HG03520 (cell line): ENCODE data around the gene FAM32A.

Source experiments
- ATAC-seq: cut with Tn5 transposase; IDR thresholded peaks from one replicate; pipeline ENCODE4 v1.9.1; 2021; ENCODE audit warnings: mild to moderate bottlenecking, moderate library complexity; ENCODE audit not compliant: unreplicated experiment

FAM32A gene

GRCh38 chr19:16200038-16201010, 15.1 kb downstream of the FAM32A start:
- ATAC-seq: no peak

GRCh38 chr19:16201011-16201391, 15.8 kb downstream of the FAM32A start:
- no peak for ATAC-seq

GRCh38 chr19:16202320-16203255, 17.4 kb downstream of the FAM32A start:
- ATAC-seq: no peak

- no peak for ATAC-seq
Observed at GRCh38 chr19:16203256-16204004, 18.2 kb downstream of the FAM32A start.

- no peak for ATAC-seq
Observed at GRCh38 chr19:16204005-16204294, 18.7 kb downstream of the FAM32A start.

GRCh38 chr19:16205205-16206045, 20.2 kb downstream of the FAM32A start:
- no peak for ATAC-seq

GRCh38 chr19:16206046-16206605, 20.9 kb downstream of the FAM32A start:
- no peak for ATAC-seq

GRCh38 chr19:16206637-16207036, 21.4 kb downstream of the FAM32A start:
- ATAC-seq: no peak

- no peak for ATAC-seq
Observed at GRCh38 chr19:16207063-16207462, 21.9 kb downstream of the FAM32A start.

- no peak for ATAC-seq
Observed at GRCh38 chr19:16207490-16208025, 22.3 kb downstream of the FAM32A start.

- no peak for ATAC-seq
Observed at GRCh38 chr19:16208064-16208759, 23.0 kb downstream of the FAM32A start.

GRCh38 chr19:16208847-16209665, 23.8 kb downstream of the FAM32A start:
- no peak for ATAC-seq

- ATAC-seq: no peak
Observed at GRCh38 chr19:16210168-16210567, 25.0 kb downstream of the FAM32A start.

GRCh38 chr19:16213076-16213475, 27.9 kb downstream of the FAM32A start:
- ATAC-seq: no peak

- no peak for ATAC-seq
Observed at GRCh38 chr19:16216744-16217670, 31.8 kb downstream of the FAM32A start.

GRCh38 chr19:16217716-16218451, 32.7 kb downstream of the FAM32A start:
- ATAC-seq: no peak
